Esophagus squamous epithelium (tissue), 4 donors: Measurements from ENCODE around the gene ZNF512B.

ENCODE experiments used
- CTCF ChIP-seq, 6 experiments: fragments of 450-650 bp in 4 of 6; fragments of 200-600 bp in 2 of 6; sonication (generic) in 2 of 6; IDR thresholded peaks; one replicate each; pipeline ENCODE4 v1.5.1; 2016 to 2019; ENCODE audit warnings: antibody characterized with exemption in 6 of 6, mild to moderate bottlenecking in 4 of 6, moderate library complexity in 4 of 6
- POLR2A ChIP-seq, 4 donors: fragments of 450-650 bp; IDR thresholded peaks; one replicate each; pipeline ENCODE4 v1.6.1; 2017; ENCODE audit warnings: antibody characterized with exemption in 4 of 4, mild to moderate bottlenecking in 4 of 4, moderate library complexity in 3 of 4

- TF ChIP-seq POLR2A (IDR thresholded peaks at IDR 0.05) (no peak), CTCF (IDR thresholded peaks at IDR 0.05) (no peak)
Measured at GRCh38 chr20:63977739-63978276, 8.1 kb upstream of the ZNF512B start.
